ENCODE measurements around the gene PTOV1. TPM values are rescaled to one million over a fixed set of nuclear protein-coding genes. Genes with fewer than 3 reads are reported as not detected.

Gene PTOV1
- total and polyA plus RNA-seq, 2 of the 13 experiments (the other 11 are each of a cell fraction or from before 2014, with no cell fraction given): 63.5 to 68.5 TPM

DNA sequence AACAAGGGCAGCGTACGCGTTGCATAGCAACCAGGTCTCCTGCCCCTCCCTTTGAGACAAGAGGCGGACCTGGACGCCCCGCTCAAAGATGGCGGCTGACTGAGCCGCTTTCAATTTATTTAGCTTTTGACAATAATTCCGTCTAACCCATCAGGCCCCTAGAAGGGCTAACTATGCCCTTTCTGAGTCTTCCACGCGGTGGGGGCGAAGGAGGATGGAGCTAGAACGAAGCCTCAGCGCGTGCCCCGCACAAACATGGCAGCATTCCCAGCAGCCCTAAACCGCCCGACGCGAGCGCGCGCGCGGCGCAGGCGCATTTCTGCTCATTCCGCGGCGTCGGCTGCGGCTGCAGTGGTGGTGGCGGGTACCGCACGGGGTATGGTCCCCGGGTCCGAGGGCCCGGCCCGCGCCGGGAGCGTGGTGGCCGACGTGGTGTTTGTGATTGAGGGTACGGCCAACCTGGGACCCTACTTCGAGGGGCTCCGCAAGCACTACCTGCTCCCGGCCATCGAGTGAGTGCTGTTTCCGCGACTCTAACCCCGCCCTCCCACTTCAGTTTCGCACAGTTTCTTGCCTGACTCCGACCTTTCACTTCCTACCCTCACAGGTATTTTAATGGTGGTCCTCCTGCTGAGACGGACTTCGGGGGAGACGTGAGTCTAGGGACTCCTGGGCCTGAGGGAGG lies 32.9 kb upstream of the PTOV1 start, which contains the start of gene MED25 (continued):
- TF ChIP-seq HNRNPLL (IDR thresholded peaks at IDR 0.05; ENCODE audit: low read depth, low read length, poor library complexity, severe bottlenecking) (peak; percentile 80), RFXANK (CRISPR knock-in tag; IDR thresholded peaks at IDR 0.05) (no peak), ZNF572 (CRISPR knock-in tag; IDR thresholded peaks at IDR 0.05) (no peak), WIZ (CRISPR knock-in tag; IDR thresholded peaks at IDR 0.05) (no peak), ZFP90 (CRISPR knock-in tag; IDR thresholded peaks at IDR 0.05; ENCODE audit: borderline replicate concordance) (peak; percentile 63; the same call in 1 of the 2 replicates), ZNF772 (CRISPR knock-in tag; IDR thresholded peaks at IDR 0.05) (no peak; the same call in 1 of the 2 replicates), POLR2AphosphoS5 (IDR thresholded peaks at IDR 0.05; ENCODE audit: low read depth, low read length) (peak; percentile 63), ZBTB7A (CRISPR knock-in tag; IDR thresholded peaks at IDR 0.05) (no peak), ZFP41 (CRISPR knock-in tag; IDR thresholded peaks at IDR 0.05; ENCODE audit: borderline replicate concordance) (no peak), KLF16 (CRISPR knock-in tag; IDR thresholded peaks at IDR 0.05) (peak in 1 of 2 experiments; percentile 23; a peak in 1 of 4 replicates), ZNF577 (CRISPR knock-in tag; IDR thresholded peaks at IDR 0.05; ENCODE audit: borderline replicate concordance, low read depth) (no peak), CHD4 (IDR thresholded peaks at IDR 0.05; ENCODE audit: borderline replicate concordance, low read length) (no peak), MAZ (IDR thresholded peaks at IDR 0.05; ENCODE audit: borderline replicate concordance, low read depth, low read length) (no peak), MAZ (CRISPR knock-in tag; IDR thresholded peaks at IDR 0.05; ENCODE audit: low read depth) (peak; percentile 67; the same call in 1 of the 2 replicates), ONECUT2 (CRISPR knock-in tag; IDR thresholded peaks at IDR 0.05) (no peak), ZNF546 (CRISPR knock-in tag; conservative IDR thresholded peaks at IDR 0.05) (no peak), ZNF614 (CRISPR knock-in tag; IDR thresholded peaks at IDR 0.05; ENCODE audit: borderline replicate concordance) (no peak; the same call in 1 of the 2 replicates), RARA (CRISPR knock-in tag; IDR thresholded peaks at IDR 0.05) (no peak), XRCC5 (optimal IDR thresholded peaks at IDR 0.05; ENCODE audit: low read length) (no peak), ZNF329 (CRISPR knock-in tag; IDR thresholded peaks at IDR 0.05; ENCODE audit: low read depth) (0 out of 2 replicates have a peak, but pooled peaks have one; percentile 6), ZNF441 (CRISPR knock-in tag; IDR thresholded peaks at IDR 0.05; ENCODE audit: borderline replicate concordance) (0 out of 2 replicates have a peak, but pooled peaks have one; percentile 7), TBX2 (CRISPR knock-in tag; IDR thresholded peaks at IDR 0.05; ENCODE audit: borderline replicate concordance) (peak; percentile 25; the same call in 1 of the 2 replicates)
- TF ChIP-seq, protein P1, sequence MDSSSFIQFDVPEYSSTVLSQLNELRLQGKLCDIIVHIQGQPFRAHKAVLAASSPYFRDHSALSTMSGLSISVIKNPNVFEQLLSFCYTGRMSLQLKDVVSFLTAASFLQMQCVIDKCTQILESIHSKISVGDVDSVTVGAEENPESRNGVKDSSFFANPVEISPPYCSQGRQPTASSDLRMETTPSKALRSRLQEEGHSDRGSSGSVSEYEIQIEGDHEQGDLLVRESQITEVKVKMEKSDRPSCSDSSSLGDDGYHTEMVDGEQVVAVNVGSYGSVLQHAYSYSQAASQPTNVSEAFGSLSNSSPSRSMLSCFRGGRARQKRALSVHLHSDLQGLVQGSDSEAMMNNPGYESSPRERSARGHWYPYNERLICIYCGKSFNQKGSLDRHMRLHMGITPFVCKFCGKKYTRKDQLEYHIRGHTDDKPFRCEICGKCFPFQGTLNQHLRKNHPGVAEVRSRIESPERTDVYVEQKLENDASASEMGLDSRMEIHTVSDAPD (CRISPR knock-in tag; IDR thresholded peaks at IDR 0.05): no peak
- TF ChIP-seq, protein P2, sequence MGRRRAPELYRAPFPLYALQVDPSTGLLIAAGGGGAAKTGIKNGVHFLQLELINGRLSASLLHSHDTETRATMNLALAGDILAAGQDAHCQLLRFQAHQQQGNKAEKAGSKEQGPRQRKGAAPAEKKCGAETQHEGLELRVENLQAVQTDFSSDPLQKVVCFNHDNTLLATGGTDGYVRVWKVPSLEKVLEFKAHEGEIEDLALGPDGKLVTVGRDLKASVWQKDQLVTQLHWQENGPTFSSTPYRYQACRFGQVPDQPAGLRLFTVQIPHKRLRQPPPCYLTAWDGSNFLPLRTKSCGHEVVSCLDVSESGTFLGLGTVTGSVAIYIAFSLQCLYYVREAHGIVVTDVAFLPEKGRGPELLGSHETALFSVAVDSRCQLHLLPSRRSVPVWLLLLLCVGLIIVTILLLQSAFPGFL (CRISPR knock-in tag; IDR thresholded peaks at IDR 0.05): no peak
- TF ChIP-seq, protein P3, sequence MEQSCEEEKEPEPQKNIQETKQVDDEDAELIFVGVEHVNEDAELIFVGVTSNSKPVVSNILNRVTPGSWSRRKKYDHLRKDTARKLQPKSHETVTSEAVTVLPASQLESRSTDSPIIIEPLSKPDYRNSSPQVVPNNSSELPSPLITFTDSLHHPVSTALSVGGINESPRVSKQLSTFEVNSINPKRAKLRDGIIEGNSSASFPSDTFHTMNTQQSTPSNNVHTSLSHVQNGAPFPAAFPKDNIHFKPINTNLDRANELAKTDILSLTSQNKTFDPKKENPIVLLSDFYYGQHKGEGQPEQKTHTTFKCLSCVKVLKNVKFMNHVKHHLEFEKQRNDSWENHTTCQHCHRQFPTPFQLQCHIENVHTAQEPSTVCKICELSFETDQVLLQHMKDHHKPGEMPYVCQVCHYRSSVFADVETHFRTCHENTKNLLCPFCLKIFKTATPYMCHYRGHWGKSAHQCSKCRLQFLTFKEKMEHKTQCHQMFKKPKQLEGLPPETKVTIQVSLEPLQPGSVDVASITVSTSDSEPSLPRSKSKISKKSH (CRISPR knock-in tag; IDR thresholded peaks at IDR 0.05; ENCODE audit: borderline replicate concordance): no peak
- TF ChIP-seq, protein P4, sequence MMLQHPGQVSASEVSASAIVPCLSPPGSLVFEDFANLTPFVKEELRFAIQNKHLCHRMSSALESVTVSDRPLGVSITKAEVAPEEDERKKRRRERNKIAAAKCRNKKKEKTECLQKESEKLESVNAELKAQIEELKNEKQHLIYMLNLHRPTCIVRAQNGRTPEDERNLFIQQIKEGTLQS (CRISPR knock-in tag; IDR thresholded peaks at IDR 0.05): peak; percentile 7; the same call in 1 of the 2 replicates

Measured in HepG2 (cell line).